WERI-Rb-1 (cell line): ENCODE measurements around the gene RFTN1.

Experiments used
- DNase-seq: peaks from one replicate; pipeline ENCODE4 v3.0.0-alpha.2; 2020
- H3K27ac ChIP-seq: fragments of 250-450 bp; sonication (Bioruptor Pico); 2 replicates; pipeline ENCODE4 v1.5.1; 2020; ENCODE audit warnings: mild to moderate bottlenecking, moderate library complexity
- H3K27me3 ChIP-seq: fragments of 250-450 bp; sonication (Bioruptor Pico); 2 replicates; pipeline ENCODE4 v1.5.1; 2021; ENCODE audit warnings: mild to moderate bottlenecking, low read depth, moderate library complexity; ENCODE audit not compliant: insufficient read depth, severe bottlenecking
- H3K36me3 ChIP-seq: fragments of 250-450 bp; sonication (Bioruptor Pico); 2 replicates; pipeline ENCODE4 v1.5.1; 2020; ENCODE audit warnings: mild to moderate bottlenecking, moderate library complexity
- H3K4me3 ChIP-seq: 2 replicates; pipeline ENCODE4 v1.5.1; 2011; ENCODE audit warnings: low read depth, mild to moderate bottlenecking, control low read depth, low read length
- H3K9me3 ChIP-seq: fragments of 250-450 bp; sonication (Bioruptor Pico); 2 replicates; pipeline ENCODE4 v1.5.1; 2021; ENCODE audit warnings: mild to moderate bottlenecking, moderate library complexity; ENCODE audit not compliant: severe bottlenecking
- CTCF ChIP-seq: IDR thresholded peaks from 2 replicates; pipeline ENCODE4 v1.5.1; 2011; ENCODE audit warnings: low read depth, mild to moderate bottlenecking, control low read depth, inconsistent platforms, low read length

RFTN1 gene

DNA sequence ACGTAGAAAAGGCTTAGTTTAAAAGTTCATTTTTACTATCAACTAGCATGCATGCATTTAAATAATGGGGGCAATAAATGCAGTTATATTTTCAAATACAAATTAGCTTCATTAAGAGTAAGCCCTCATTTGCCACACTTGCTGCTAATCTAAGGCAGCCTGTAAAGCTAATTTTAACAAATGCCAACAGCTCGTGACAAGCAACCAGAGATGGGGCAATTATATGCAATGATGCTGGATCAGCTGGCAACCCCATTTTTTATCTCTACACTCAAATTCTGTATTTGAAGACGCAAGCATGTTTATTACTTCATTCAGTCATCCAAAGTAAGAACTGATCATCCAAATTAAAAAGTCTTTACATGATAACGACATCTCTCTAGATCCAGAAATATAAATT, 12.1 kb downstream of the RFTN1 start:
- Histone ChIP-seq H3K27ac (no peak overlapping the region), H3K27me3 (no peaks in the 10 kb centered on the region), H3K4me3 (no peak overlapping the region), H3K36me3 (no peaks in the 10 kb centered on the region), H3K9me3 (no peaks in the 10 kb centered on the region)
- DNase-seq: no peak
- TF ChIP-seq CTCF: no peak

DNA sequence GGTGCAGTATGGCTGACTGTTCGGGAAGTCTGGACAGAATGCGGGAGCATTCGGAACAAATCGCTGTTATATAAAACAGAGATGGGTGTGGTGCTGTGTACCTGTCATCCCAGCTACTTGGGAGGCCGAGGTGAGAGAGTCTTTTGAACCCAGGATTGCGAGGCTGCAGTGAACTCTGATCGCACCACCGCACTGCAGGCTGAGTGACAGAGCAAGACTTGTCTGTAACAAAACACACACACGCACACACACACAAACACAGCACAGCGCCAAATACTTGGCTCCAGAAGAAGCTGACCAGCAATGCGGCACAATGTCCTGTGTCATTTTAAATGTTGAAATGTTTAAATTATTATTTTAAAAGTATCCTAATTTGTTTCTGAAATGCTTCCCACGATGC, 12.6 kb downstream of the RFTN1 start:
- no peak for TF ChIP-seq CTCF
- Histone ChIP-seq H3K27ac (no peak overlapping the region), H3K36me3 (no peaks in the 10 kb centered on the region), H3K9me3 (no peaks in the 10 kb centered on the region), H3K27me3 (no peaks in the 10 kb centered on the region), H3K4me3 (no peak overlapping the region)
- no peak for DNase-seq

- Histone ChIP-seq H3K27ac (no peak overlapping the region), H3K36me3 (no peaks in the 10 kb centered on the region), H3K9me3 (no peaks in the 10 kb centered on the region), H3K4me3 (no peak overlapping the region), H3K27me3 (no peaks in the 10 kb centered on the region)
- TF ChIP-seq CTCF: no peak
- no peak for DNase-seq
Observed at GRCh38 chr3:16500093-16500492, 13.4 kb downstream of the RFTN1 start.

GRCh38 chr3:16499351-16499750, 14.1 kb downstream of the RFTN1 start:
- H3K9me3 ChIP-seq: no peaks in the 10 kb centered on the region
- no peaks in the 10 kb centered on the region for H3K27me3 ChIP-seq
- no peak overlapping the region for H3K27ac ChIP-seq
- TF ChIP-seq CTCF: no peak
- no peaks in the 10 kb centered on the region for H3K36me3 ChIP-seq
- DNase-seq: no peak
- no peak overlapping the region for H3K4me3 ChIP-seq

GRCh38 chr3:16498130-16498890, 15.2 kb downstream of the RFTN1 start:
- no peak for TF ChIP-seq CTCF
- Histone ChIP-seq H3K27me3 (no peaks in the 10 kb centered on the region), H3K36me3 (no peaks in the 10 kb centered on the region), H3K27ac (no peak overlapping the region), H3K4me3 (no peak overlapping the region), H3K9me3 (no peaks in the 10 kb centered on the region)
- no peak for DNase-seq
